HL-60 (cell line): ENCODE results near the gene ZCCHC3.

Experiments used
- DNase-seq, 2 experiments: peaks; one replicate each; pipeline ENCODE4 v3.0.0-alpha.2; 2010 to 2020; ENCODE audit warnings: low read depth in 1 of 2, low spot score in 1 of 2
- H3K27ac ChIP-seq: fragments of 250-450 bp; sonication (Bioruptor Pico); replicated peaks from 2 replicates; pipeline ENCODE4 v1.5.1; 2020; ENCODE audit warnings: mild to moderate bottlenecking, moderate library complexity
- H3K27me3 ChIP-seq: fragments of 250-450 bp; sonication (Bioruptor Pico); 2 replicates; pipeline ENCODE4 v1.5.1; 2021; ENCODE audit warnings: mild to moderate bottlenecking, moderate library complexity; ENCODE audit not compliant: insufficient read depth, poor library complexity, severe bottlenecking
- H3K4me3 ChIP-seq: replicated peaks from 2 replicates; pipeline ENCODE4 v1.5.1; 2011; ENCODE audit warnings: mild to moderate bottlenecking, control low read depth, low read length; ENCODE audit not compliant: insufficient read depth
- CTCF ChIP-seq: IDR thresholded peaks from one replicate; pipeline ENCODE4 v1.5.1; 2011; ENCODE audit warnings: low read length, control low read depth, inconsistent platforms; ENCODE audit not compliant: insufficient read depth
- GABPA ChIP-seq: IDR thresholded peaks from 2 replicates; pipeline ENCODE4 v1.6.1; 2012; ENCODE audit warnings: low read depth
- POLR2AphosphoS5 ChIP-seq: IDR thresholded peaks from 2 replicates; pipeline ENCODE4 v1.6.1; 2012; ENCODE audit warnings: low read depth
- SPI1 ChIP-seq: IDR thresholded peaks from 2 replicates; pipeline ENCODE4 v1.6.1; 2012; ENCODE audit warnings: low read depth, mild to moderate bottlenecking, borderline replicate concordance
- TF ChIP-seq, protein P1 (sequence below): IDR thresholded peaks from 2 replicates; pipeline ENCODE4 v1.6.1; 2012; ENCODE audit warnings: low read depth; ENCODE audit not compliant: insufficient replicate concordance

The ZCCHC3 gene

GRCh38 chr20:343107-343506, 45.7 kb downstream of the ZCCHC3 start:
- no peak for DNase-seq
- H3K27me3 ChIP-seq, result no peaks in the 10 kb centered on the region
- H3K27ac ChIP-seq, result no peak overlapping the region
- TF ChIP-seq GABPA, result no peak
- no peak for TF ChIP-seq SPI1
- no peak for TF ChIP-seq POLR2AphosphoS5
- no peak overlapping the region for H3K4me3 ChIP-seq

DNA sequence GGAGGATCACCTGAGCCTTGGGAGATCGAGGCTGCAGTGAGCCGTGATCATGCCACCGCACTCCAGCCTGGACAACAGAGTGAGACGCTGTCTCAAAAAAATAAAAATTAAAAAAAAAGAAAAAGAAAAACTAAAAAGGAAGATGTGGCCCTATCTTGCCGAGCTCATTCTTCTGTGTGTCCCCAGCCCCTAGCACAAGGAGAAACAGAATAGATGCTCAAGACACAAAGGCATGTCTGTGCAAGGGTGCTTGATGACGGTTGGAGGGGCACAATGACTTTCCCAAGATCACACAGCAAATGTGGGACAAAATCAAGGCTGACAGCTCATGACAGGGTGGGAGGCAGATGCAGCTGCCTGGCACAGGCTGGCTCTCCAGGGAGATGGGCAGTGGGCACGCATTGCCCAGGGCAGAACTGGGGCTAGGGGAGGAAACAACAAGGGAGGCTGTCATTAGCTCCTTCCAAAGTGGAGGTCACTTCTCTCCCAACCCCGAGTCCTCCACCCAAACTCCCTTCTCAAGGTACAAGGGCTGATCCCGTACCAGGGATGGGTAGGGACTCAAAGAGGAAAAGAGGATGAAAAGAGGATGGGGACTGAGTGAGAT, 48.8 kb downstream of the ZCCHC3 start:
- no peaks in the 10 kb centered on the region for H3K27me3 ChIP-seq
- H3K27ac ChIP-seq, result no peak overlapping the region
- no peak overlapping the region for H3K4me3 ChIP-seq
- TF ChIP-seq SPI1 (no peak), POLR2AphosphoS5 (no peak), GABPA (no peak), CTCF (no peak)
- TF ChIP-seq, protein P1, sequence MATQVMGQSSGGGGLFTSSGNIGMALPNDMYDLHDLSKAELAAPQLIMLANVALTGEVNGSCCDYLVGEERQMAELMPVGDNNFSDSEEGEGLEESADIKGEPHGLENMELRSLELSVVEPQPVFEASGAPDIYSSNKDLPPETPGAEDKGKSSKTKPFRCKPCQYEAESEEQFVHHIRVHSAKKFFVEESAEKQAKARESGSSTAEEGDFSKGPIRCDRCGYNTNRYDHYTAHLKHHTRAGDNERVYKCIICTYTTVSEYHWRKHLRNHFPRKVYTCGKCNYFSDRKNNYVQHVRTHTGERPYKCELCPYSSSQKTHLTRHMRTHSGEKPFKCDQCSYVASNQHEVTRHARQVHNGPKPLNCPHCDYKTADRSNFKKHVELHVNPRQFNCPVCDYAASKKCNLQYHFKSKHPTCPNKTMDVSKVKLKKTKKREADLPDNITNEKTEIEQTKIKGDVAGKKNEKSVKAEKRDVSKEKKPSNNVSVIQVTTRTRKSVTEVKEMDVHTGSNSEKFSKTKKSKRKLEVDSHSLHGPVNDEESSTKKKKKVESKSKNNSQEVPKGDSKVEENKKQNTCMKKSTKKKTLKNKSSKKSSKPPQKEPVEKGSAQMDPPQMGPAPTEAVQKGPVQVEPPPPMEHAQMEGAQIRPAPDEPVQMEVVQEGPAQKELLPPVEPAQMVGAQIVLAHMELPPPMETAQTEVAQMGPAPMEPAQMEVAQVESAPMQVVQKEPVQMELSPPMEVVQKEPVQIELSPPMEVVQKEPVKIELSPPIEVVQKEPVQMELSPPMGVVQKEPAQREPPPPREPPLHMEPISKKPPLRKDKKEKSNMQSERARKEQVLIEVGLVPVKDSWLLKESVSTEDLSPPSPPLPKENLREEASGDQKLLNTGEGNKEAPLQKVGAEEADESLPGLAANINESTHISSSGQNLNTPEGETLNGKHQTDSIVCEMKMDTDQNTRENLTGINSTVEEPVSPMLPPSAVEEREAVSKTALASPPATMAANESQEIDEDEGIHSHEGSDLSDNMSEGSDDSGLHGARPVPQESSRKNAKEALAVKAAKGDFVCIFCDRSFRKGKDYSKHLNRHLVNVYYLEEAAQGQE, result no peak
- no peak for DNase-seq

- TF ChIP-seq POLR2AphosphoS5 (no peak), GABPA (no peak)
- Histone ChIP-seq H3K27me3 (no peaks in the 10 kb centered on the region), H3K27ac (peak within 1 kb of the TSS; percentile 52), H3K4me3 (peak within 1 kb of the TSS; percentile 60)
- DNase-seq, result no peak
Observed at GRCh38 chr20:346640-347316, 49.4 kb downstream of the ZCCHC3 start, which contains the start of gene NRSN2. Gene NRSN2 (plus strand): TSS chr20:347111. CDS start chr20:349644, 2,533 bp downstream.

DNA sequence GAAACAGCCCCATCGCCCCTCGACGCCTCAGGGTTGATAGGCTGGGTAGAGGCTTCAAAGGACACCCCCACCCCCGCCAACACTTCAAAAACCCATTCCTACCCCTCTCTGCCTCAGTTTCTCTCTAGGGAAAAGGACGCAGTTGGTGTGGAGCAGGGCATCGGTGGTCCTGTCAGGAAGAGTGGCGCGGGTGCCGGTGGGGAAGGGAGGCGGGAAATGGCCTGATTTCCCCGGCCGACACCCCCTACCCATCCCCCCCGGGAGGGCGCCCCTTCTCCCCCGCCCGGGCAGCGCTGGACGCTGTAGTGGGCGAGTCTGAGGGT, 49.9 kb downstream of the ZCCHC3 start:
- TF ChIP-seq GABPA, result no peak
- no peak for TF ChIP-seq SPI1
- TF ChIP-seq CTCF, result no peak
- TF ChIP-seq, protein P1, result no peak
- TF ChIP-seq POLR2AphosphoS5, result no peak
- H3K27ac ChIP-seq, result no peak overlapping the region
- peak overlapping the region; percentile 60 for H3K4me3 ChIP-seq
- DNase-seq, result no peak
- H3K27me3 ChIP-seq, result no peaks in the 10 kb centered on the region
